Measurements from ENCODE around the gene C11orf58. TPM values are rescaled to one million over a fixed set of nuclear protein-coding genes. Genes with fewer than 3 reads are reported as not detected.

The C11orf58 gene
- total RNA-seq, 4 donors from 2014 or later: 144 to 202 (median 175) TPM

- Histone ChIP-seq H3K4me3 (no peak overlapping the region), H3K27ac (replicated peaks in 1 of 4) (no peak overlapping the region), H3K36me3 (peaks cover 0 to 24% (median 2%) of the 10 kb centered on the region in 4 donors), H3K4me1 (peaks cover 6 to 19% (median 9%) of the 10 kb centered on the region in 4 donors), H3K9me3 (no peaks in the 10 kb centered on the region), H3K27me3 (no peaks in the 10 kb centered on the region)
- no peak for DNase-seq (ENCODE audit: extremely low spot score)
- no peak for TF ChIP-seq POLR2A (IDR thresholded peaks at IDR 0.05; ENCODE audit: low read depth)
- TF ChIP-seq, protein P1, sequence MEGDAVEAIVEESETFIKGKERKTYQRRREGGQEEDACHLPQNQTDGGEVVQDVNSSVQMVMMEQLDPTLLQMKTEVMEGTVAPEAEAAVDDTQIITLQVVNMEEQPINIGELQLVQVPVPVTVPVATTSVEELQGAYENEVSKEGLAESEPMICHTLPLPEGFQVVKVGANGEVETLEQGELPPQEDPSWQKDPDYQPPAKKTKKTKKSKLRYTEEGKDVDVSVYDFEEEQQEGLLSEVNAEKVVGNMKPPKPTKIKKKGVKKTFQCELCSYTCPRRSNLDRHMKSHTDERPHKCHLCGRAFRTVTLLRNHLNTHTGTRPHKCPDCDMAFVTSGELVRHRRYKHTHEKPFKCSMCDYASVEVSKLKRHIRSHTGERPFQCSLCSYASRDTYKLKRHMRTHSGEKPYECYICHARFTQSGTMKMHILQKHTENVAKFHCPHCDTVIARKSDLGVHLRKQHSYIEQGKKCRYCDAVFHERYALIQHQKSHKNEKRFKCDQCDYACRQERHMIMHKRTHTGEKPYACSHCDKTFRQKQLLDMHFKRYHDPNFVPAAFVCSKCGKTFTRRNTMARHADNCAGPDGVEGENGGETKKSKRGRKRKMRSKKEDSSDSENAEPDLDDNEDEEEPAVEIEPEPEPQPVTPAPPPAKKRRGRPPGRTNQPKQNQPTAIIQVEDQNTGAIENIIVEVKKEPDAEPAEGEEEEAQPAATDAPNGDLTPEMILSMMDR (IDR thresholded peaks at IDR 0.05): no peak
- no peak for TF ChIP-seq EP300 (IDR thresholded peaks at IDR 0.05)
- TF ChIP-seq POLR2AphosphoS5 (IDR thresholded peaks at IDR 0.05): no peak
- intact Hi-C loops (cut with DNase I): no loop called here
Measured at GRCh38 chr11:16799890-16800289, 61.4 kb downstream of the C11orf58 start.

- Histone ChIP-seq H3K4me1 (peaks cover 8 to 24% (median 10%) of the 10 kb centered on the region in 4 donors), H3K27me3 (no peaks in the 10 kb centered on the region), H3K9me3 (no peaks in the 10 kb centered on the region), H3K4me3 (no peak overlapping the region), H3K27ac (replicated peaks in 1 of 4) (no peak overlapping the region), H3K36me3 (peaks cover 0 to 24% (median 2%) of the 10 kb centered on the region in 4 donors)
- TF ChIP-seq EP300 (IDR thresholded peaks at IDR 0.05): no peak
- TF ChIP-seq POLR2AphosphoS5 (IDR thresholded peaks at IDR 0.05): no peak
- TF ChIP-seq POLR2A (IDR thresholded peaks at IDR 0.05; ENCODE audit: low read depth): no peak
- TF ChIP-seq, protein P1 (IDR thresholded peaks at IDR 0.05): no peak
- intact Hi-C loops (cut with DNase I): no loop called here
- no peak for DNase-seq (ENCODE audit: extremely low spot score)
Measured at GRCh38 chr11:16800382-16800781, 61.9 kb downstream of the C11orf58 start.

GRCh38 chr11:16801288-16801980 lies 63.0 kb downstream of the C11orf58 start:
- no peak overlapping the region for H3K27ac ChIP-seq (replicated peaks in 1 of 4)
- peaks cover 0 to 24% (median 2%) of the 10 kb centered on the region in 4 donors for H3K36me3 ChIP-seq
- TF ChIP-seq POLR2A (IDR thresholded peaks at IDR 0.05; ENCODE audit: low read depth) (no peak), EP300 (IDR thresholded peaks at IDR 0.05) (no peak), POLR2AphosphoS5 (IDR thresholded peaks at IDR 0.05) (no peak)
- TF ChIP-seq, protein P1 (IDR thresholded peaks at IDR 0.05): no peak
- no peak overlapping the region for H3K4me3 ChIP-seq
- intact Hi-C loops (cut with DNase I): no loop called here
- no peak for DNase-seq (ENCODE audit: extremely low spot score)
- H3K9me3 ChIP-seq: no peaks in the 10 kb centered on the region
- H3K27me3 ChIP-seq: no peaks in the 10 kb centered on the region
- peaks cover 13 to 33% (median 17%) of the 10 kb centered on the region in 4 donors for H3K4me1 ChIP-seq
- WGBS: 90% methylated on average over 8 of the region's 10 CpGs

- 53% methylated on average over 5 of the region's 7 CpGs for WGBS
- no peak overlapping the region for H3K27ac ChIP-seq (replicated peaks in 1 of 4)
- no peaks in the 10 kb centered on the region for H3K9me3 ChIP-seq
- peaks cover 33 to 45% (median 36%) of the 10 kb centered on the region in 4 donors for H3K4me1 ChIP-seq
- H3K27me3 ChIP-seq: no peaks in the 10 kb centered on the region
- H3K36me3 ChIP-seq: peaks cover 0 to 24% (median 2%) of the 10 kb centered on the region in 4 donors
- H3K4me3 ChIP-seq: no peak overlapping the region
- intact Hi-C loops (cut with DNase I): no loop called here
- DNase-seq (ENCODE audit: extremely low spot score): no peak
- TF ChIP-seq POLR2AphosphoS5 (IDR thresholded peaks at IDR 0.05) (no peak), EP300 (IDR thresholded peaks at IDR 0.05) (no peak)
- TF ChIP-seq, protein P1 (IDR thresholded peaks at IDR 0.05): no peak
Measured at GRCh38 chr11:16804104-16804947, 65.9 kb downstream of the C11orf58 start.
